Activated CD8-positive, alpha-beta T cell treated with anti-CD3 and anti-CD28 coated beads for 36 hours (primary cell): ENCODE data around the gene RASD1. TPM values are rescaled to one million over a fixed set of nuclear protein-coding genes. Genes with fewer than 3 reads are reported as not detected.

Experiments
- ATAC-seq: fragments of 200-7000 bp; cut with Tn5 transposase; one replicate; pipeline ENCODE4 v1.10.0; 2021; ENCODE audit warnings: mild to moderate bottlenecking, moderate library complexity
- CTCF ChIA-PET: fragments of 350-600 bp; sonication (Branson Sonifier 250); formaldehyde crosslinking; loops from one replicate; lab custom pipeline; 2021; ENCODE audit warnings: antibody characterized with exemption; lab: Charles Lee
- POLR2A ChIA-PET: fragments of 350-600 bp; sonication (Branson Sonifier 250); formaldehyde crosslinking; loops from one replicate; lab custom pipeline; 2021; ENCODE audit warnings: antibody characterized with exemption; lab: Charles Lee
- DNase-seq: peaks from one replicate; pipeline ENCODE4 v3.0.0-alpha.2; 2020
- H3K27ac Mint-ChIP-seq: one replicate; pipeline ENCODE4 v1.8.0; 2021; ENCODE audit warnings: mild to moderate bottlenecking, mixed read lengths
- H3K27me3 Mint-ChIP-seq: one replicate; pipeline ENCODE4 v1.8.0; 2021; ENCODE audit warnings: mixed read lengths
- H3K36me3 Mint-ChIP-seq: one replicate; pipeline ENCODE4 v1.8.0; 2021; ENCODE audit warnings: low read depth, mixed read lengths
- H3K4me1 Mint-ChIP-seq: one replicate; pipeline ENCODE4 v1.8.0; 2021; ENCODE audit warnings: low read depth, mixed read lengths
- H3K4me3 Mint-ChIP-seq: one replicate; pipeline ENCODE4 v1.8.0; 2021; ENCODE audit warnings: mild to moderate bottlenecking, moderate library complexity, mixed read lengths
- H3K9me3 Mint-ChIP-seq: one replicate; pipeline ENCODE4 v1.8.0; 2021; ENCODE audit warnings: mixed read lengths
- CTCF ChIP-seq: fragments of 200-600 bp; IDR thresholded peaks from one replicate; pipeline ENCODE4 v1.8.0; 2022; ENCODE audit warnings: antibody characterized with exemption, mild to moderate bottlenecking
- intact Hi-C: fragments of 100-400 bp; cut with micrococcal nuclease; formaldehyde crosslinking; loops from one replicate; pipeline ENCODE4 v1.10.0; 2022
- total RNA-seq, 2 experiments: library from RNA; stranded (reverse); gene quantifications; one replicate each; pipeline ENCODE4 v1.2.3, GENCODE V29; 2021

The RASD1 gene
- total RNA-seq, 2 experiments from 2014 or later = 0.54 to 0.74 TPM

- H3K27me3 Mint-ChIP-seq = peaks cover 8% of the 10 kb centered on the region
- intact Hi-C loops = loop anchor here (10.0 kb wide), 1 partner anchor 139 kb away; no protein-coding TSS in a partner anchor
- ATAC-seq (no peak), DNase-seq (no peak)
- ChIA-PET POLR2A (no interaction called here), CTCF (no interaction called here)
- H3K9me3 Mint-ChIP-seq = no peaks in the 10 kb centered on the region
- no peak overlapping the region for H3K4me3 Mint-ChIP-seq
- H3K4me1 Mint-ChIP-seq = peaks cover 23% of the 10 kb centered on the region
- H3K36me3 Mint-ChIP-seq = peaks cover 18% of the 10 kb centered on the region
- TF ChIP-seq CTCF = no peak
- H3K27ac Mint-ChIP-seq = no peak overlapping the region
These were observed 2.8 kb downstream of the RASD1 start for GRCh38 chr17:17493249-17493985.

GRCh38 chr17:17492571-17492970 is 3.6 kb downstream of the RASD1 start:
- DNase-seq (no peak), ATAC-seq (no peak)
- Mint-ChIP-seq H3K4me3 (no peak overlapping the region), H3K36me3 (peaks cover 27% of the 10 kb centered on the region), H3K9me3 (no peaks in the 10 kb centered on the region), H3K27me3 (peaks cover 8% of the 10 kb centered on the region), H3K4me1 (peaks cover 31% of the 10 kb centered on the region), H3K27ac (no peak overlapping the region)
- intact Hi-C loops = loop anchor here (10.0 kb wide), 1 partner anchor 138 kb away; no protein-coding TSS in a partner anchor
- CTCF ChIA-PET = no interaction called here
- POLR2A ChIA-PET = no interaction called here
- no peak for TF ChIP-seq CTCF

DNA sequence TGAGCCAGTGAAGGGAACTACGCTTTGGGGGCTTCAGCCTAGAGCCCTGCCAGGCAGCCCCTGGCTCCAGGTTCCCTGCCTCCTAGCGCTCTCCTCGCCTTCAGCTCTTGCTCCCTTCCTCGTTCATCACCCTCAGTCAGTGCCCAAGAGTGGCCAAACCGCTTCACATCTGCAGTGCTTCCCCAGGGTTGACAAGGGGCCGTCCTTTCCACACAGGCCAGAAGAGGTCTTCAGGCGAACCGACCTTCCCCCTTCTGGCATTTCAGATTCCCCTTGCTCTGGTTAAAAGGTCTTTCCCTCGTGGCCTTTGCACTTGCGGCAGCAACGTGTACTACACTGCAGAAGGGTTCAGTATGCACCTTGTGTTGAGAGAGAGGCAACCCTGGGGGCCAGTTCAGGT is 4.1 kb downstream of the RASD1 start:
- CTCF ChIA-PET = no interaction called here
- peaks cover 32% of the 10 kb centered on the region for H3K36me3 Mint-ChIP-seq
- no peak overlapping the region for H3K4me3 Mint-ChIP-seq
- intact Hi-C loops = loop anchor here (10.0 kb wide), 1 partner anchor 137 kb away; no protein-coding TSS in a partner anchor
- no peak for TF ChIP-seq CTCF
- H3K9me3 Mint-ChIP-seq = no peaks in the 10 kb centered on the region
- DNase-seq = no peak
- no peak for ATAC-seq
- H3K27ac Mint-ChIP-seq = no peak overlapping the region
- peaks cover 32% of the 10 kb centered on the region for H3K4me1 Mint-ChIP-seq
- POLR2A ChIA-PET = no interaction called here
- peaks cover 8% of the 10 kb centered on the region for H3K27me3 Mint-ChIP-seq

DNA sequence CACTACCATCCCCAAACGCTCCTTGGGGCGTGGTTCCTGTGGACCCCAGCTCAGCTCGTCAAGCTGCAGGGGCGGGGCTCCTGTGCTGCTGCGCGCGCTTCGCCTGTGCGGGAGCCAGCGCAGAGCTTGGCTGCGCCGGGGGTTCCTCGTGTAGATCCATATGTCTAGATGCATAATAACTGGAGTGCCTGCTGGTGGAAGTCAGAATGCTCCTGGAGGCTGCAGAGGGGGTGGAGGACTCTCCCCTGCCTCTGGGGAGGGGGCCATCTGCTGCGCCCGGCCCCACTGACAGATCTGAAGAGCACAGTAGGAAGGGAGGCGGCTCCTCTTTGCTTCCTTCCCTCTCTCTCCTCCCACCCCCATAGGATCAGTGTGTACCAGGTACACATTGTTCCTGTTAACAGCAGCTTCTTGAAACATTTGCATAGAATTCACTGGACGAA is 4.6 kb downstream of the RASD1 start:
- no peaks in the 10 kb centered on the region for H3K9me3 Mint-ChIP-seq
- ATAC-seq = no peak
- H3K36me3 Mint-ChIP-seq = peaks cover 37% of the 10 kb centered on the region

More for the DNA sequence above, 4.6 kb downstream of the RASD1 start:
- no peak for TF ChIP-seq CTCF
- H3K4me1 Mint-ChIP-seq = peaks cover 36% of the 10 kb centered on the region
- H3K27ac Mint-ChIP-seq = no peak overlapping the region
- no peak overlapping the region for H3K4me3 Mint-ChIP-seq
- CTCF ChIA-PET = interaction anchor here (0.6 to 1.9 kb wide), 2 partner anchors 150 to 542 kb away, joined by 3 to 12 read pairs; no protein-coding TSS in a partner anchor
- H3K27me3 Mint-ChIP-seq = peaks cover 8% of the 10 kb centered on the region
- intact Hi-C loops = loop anchor here (10.0 kb wide), 1 partner anchor 137 kb away; no protein-coding TSS in a partner anchor
- no peak for DNase-seq
- POLR2A ChIA-PET = no interaction called here
